ENCODE measurements around the gene ECI2. TPM values are rescaled to one million over a fixed set of nuclear protein-coding genes. Genes with fewer than 3 reads are reported as not detected.
"Not testable (repeated sequence)": the region's sequence is repeated elsewhere in the genome, so short reads cannot be mapped to it uniquely, and the experiment has no call there.

The ECI2 gene
- polyA plus RNA-seq, 1 donor = 48.1 TPM

DNA sequence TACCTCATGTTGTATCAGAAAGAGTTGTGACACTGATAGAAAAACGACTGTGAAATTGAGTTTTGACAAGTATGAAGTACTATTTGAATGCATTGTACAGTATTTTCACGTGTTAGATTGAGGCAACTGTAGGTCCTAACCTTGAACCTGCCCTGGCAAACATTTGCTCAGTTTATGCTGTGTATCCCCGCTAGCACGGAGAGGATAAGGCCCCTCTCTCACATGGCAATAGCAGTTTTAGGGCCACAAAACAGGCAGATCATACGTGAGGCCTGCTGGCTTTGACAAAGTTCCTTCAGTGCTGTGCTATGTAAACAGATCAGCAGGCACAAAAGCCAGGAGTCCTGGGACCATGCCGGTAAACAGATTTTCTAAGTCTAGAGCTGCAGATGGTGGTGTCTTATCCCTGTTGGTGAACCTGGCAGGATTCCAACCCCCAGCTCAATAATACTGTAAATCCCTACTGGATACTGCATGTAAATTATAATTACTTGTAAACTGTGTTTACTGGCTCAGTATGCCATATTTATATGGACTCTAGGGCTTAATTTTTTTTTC lies 32.6 kb downstream of the ECI2 start:
- DNase-seq (ENCODE audit: low read depth) = no peak

- no peak for DNase-seq (ENCODE audit: low read depth)
These were observed 34.1 kb downstream of the ECI2 start for GRCh38 chr6:4101298-4101697.

DNA sequence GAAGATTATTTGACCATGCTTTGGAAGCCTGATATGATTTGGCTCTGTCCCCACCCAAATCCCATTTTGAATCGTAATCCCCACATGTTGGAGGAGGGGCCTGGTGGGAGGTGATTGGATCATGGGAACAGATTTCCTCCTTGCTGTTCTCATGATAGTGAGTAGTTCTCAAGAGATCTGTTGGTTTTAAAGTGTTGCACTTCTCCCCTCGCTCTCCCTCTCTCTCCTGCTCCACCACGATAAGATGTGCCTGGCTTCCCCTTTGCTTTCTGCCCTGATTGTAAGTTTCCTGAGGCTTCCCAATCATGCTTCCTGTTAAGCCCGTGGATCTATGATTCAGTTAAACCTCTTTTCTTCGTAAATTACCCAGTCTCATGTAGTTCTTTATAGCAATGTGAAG lies 34.7 kb downstream of the ECI2 start:
- no peak for DNase-seq (ENCODE audit: low read depth)

- no peak for DNase-seq (ENCODE audit: low read depth)
These were observed 42.1 kb downstream of the ECI2 start for GRCh38 chr6:4093288-4093687.

DNA sequence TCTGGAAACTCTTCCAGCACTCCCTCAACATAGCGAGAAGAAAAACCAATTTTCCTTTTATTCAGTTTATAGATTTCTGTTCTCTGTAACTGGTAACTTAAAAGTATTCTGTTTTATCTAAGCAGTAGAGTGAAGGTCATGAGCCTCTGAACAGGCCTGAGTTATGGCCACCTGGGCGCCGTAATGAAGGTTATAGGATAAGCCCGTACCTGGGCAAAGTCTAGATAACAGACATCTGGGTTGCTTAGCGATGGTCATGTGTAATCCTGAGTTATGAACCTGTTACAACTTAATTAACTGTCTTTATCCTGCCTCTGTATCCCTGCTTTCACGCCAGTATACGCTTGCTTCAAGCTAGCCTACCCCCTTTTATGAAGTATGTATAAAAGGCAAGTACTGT lies 43.4 kb downstream of the ECI2 start:
- DNase-seq (ENCODE audit: low read depth) = no peak

DNA sequence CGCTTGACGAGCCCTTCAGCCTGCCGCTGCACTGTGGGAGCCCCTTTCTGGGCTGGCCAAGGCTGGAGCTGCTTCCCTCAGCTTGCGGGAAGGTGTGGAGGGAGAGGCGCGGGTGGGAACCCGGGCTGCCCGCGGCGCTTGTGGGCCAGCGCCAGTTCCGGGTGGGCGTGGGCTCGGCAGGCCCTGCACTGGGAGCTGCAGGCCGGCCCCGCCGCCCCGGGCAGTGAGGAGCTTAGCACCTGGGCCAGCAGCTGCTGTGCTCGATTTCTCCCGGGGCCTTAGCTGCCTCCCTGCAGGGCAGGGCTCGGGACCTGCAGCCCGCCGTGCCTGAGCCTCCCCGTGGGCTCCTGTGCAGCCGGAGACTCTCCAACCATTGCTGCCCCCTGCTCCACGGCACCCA lies 45.3 kb downstream of the ECI2 start:
- DNase-seq (ENCODE audit: low read depth) = not testable (repeated sequence)

GRCh38 chr6:4088704-4089103 lies 46.7 kb downstream of the ECI2 start:
- DNase-seq (ENCODE audit: low read depth) = no peak

GRCh38 chr6:4085332-4085700 lies 50.1 kb downstream of the ECI2 start:
- DNase-seq (ENCODE audit: low read depth) = no peak

DNA sequence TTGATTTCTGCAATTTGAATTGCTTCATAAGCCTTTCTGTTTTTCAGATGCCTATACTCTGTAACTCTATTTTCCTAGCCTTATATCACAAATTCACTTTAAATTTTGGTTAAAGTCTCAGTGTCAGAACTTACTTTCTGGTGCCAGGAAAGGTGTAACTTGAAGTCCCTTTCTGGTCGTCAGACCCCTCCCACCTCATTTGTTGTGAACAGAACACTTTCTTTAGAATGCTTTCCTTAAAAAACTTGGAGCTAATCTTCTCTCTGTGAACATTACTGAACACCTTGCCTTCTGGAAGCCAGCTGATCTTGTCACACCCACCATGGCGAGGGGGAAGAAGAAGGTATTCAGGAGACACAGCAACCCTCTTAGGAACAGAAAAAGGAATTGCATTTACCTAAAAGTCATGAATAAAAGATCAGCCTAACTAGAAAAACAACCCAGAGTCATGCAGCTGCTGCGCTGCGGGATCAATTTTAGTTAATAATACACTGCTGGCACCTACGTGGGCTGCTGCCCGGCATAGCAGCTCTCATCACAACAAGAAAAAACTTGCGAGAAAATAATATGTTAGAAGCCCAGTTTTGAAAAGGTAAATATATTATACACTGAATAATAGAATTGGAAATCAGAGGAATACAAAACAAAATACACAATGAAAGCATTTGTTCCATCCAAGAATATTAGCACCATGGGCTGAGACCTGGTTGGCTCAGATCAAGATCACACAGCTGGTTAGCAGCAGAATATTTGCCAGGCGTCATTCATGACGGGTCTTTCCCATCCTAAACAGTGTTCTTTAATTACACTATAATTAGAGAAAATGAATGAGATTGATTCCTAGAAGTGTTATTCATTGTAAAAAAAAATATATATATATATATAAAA lies 50.7 kb downstream of the ECI2 start:
- no peak for DNase-seq (ENCODE audit: low read depth)

DNA sequence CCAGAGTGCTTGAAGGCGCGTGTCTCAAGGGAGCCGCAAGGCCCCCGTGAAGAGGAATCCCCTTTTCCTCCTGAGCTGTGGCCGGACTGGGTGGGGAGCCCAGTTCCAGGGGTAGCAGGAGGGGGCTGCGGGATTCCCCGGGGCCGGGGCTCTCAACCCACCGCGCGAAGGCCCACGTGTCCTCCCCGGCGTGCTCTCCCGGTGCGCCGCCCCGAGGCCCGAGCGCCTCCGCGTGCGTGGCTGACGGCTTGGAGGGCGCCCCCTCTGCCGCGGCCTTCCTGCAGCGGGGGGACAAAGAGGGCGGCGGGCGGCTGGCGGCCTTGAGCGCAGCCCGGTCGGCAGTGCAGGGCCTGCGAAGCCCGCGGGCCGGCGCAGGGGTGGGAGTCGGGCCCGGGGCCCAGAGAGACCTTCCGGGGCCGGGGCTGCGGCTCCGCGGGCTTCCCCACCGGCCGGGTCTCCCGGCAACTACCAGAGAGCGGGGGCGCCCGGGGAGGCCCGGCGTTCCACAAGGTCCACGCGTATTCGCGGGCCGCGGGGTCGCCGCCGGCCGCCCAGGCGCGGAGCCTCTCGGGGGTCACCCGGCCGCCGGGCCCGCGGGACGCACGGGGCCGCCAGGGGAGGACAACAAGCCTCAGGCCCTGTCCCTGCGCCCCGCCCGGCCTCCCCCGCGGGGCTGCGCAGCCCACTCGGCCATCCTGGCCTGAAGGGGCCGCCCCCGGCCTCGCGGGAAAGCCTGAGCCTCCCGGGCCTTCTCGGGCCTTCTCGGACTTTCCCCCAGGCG lies 56.5 kb downstream of the ECI2 start, which contains the start of gene FAM217A:
Gene FAM217A, minus strand, starts transcription at position 447 of the 781 bp plus-strand sequence. CDS start 1,723 bp downstream, outside the sequence.
- DNase-seq (ENCODE audit: low read depth) = no peak

GRCh38 chr6:4074478-4075235 lies 60.7 kb downstream of the ECI2 start:
- no peak for DNase-seq (ENCODE audit: low read depth)

- DNase-seq (ENCODE audit: low read depth) = no peak
These were observed 64.0 kb downstream of the ECI2 start for GRCh38 chr6:4071330-4071729.

GRCh38 chr6:4069199-4069598 lies 66.2 kb downstream of the ECI2 start:
- DNase-seq (ENCODE audit: low read depth) = no peak

DNA sequence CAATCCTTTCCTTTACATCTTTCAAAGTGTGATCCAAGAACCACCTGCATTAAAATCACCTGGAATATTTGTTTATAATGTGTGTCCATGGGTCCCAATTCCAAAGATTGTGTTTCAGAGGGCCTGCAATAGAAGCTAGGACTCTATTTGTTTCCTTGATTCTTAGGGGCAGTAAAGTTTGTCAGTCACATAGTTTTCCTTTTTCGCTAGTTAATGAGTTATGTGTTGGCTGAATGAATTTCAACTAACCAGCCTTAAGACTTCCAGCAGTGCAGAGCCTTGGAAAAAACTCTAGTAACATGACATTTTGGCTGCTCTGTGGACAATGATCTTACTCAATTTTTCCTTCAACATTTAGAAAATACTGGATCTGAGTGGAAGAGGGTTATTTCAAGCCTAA lies 67.7 kb downstream of the ECI2 start:
- no peak for DNase-seq (ENCODE audit: low read depth)

- no peak for DNase-seq (ENCODE audit: low read depth)
These were observed 69.2 kb downstream of the ECI2 start for GRCh38 chr6:4066029-4066755.

Other genes starting within 250 kb of the ECI2 start
- gene FAM217A, start 56.4 kb downstream of the ECI2 start, polyA plus RNA-seq (ENCODE audit: insufficient read length) = 0.96 TPM